Suprapubic skin (tissue), 4 donors: Measurements from ENCODE around the gene DDIT3. TPM values are rescaled to one million over a fixed set of nuclear protein-coding genes. Genes with fewer than 3 reads are reported as not detected.

ENCODE experiments used
- DNase-seq, 2 donors: peaks; one replicate each; pipeline ENCODE4 v3.0.0-alpha.2; 2019; ENCODE audit warnings: low spot score in 2 of 2
- H3K27ac ChIP-seq: fragments of 200-600 bp; sonication (generic); one replicate; pipeline ENCODE4 v1.5.1; 2019
- H3K27me3 ChIP-seq: fragments of 200-600 bp; sonication (generic); one replicate; pipeline ENCODE4 v1.5.1; 2019
- H3K36me3 ChIP-seq: fragments of 200-600 bp; sonication (generic); one replicate; pipeline ENCODE4 v1.5.1; 2019
- H3K4me1 ChIP-seq: fragments of 200-600 bp; sonication (generic); one replicate; pipeline ENCODE4 v1.5.1; 2019
- H3K4me3 ChIP-seq: fragments of 200-600 bp; sonication (generic); one replicate; pipeline ENCODE4 v1.5.1; 2019; ENCODE audit warnings: mild to moderate bottlenecking
- H3K9me3 ChIP-seq: fragments of 200-600 bp; sonication (generic); one replicate; pipeline ENCODE4 v1.5.1; 2019
- CTCF ChIP-seq, 2 donors: fragments of 200-600 bp in 1 of 2; fragments of 450-650 bp in 1 of 2; sonication (generic) in 1 of 2; IDR thresholded peaks; one replicate each; pipeline ENCODE4 v1.5.1; 2016 to 2019; ENCODE audit warnings: antibody characterized with exemption in 2 of 2, mild to moderate bottlenecking in 1 of 2, moderate library complexity in 1 of 2
- EP300 ChIP-seq: sonication (generic); formaldehyde crosslinking; IDR thresholded peaks from one replicate; pipeline ENCODE4 v1.6.1; 2017; ENCODE audit warnings: antibody characterized with exemption
- POLR2A ChIP-seq, 2 donors: fragments of 450-650 bp; IDR thresholded peaks; one replicate each; pipeline ENCODE4 v1.6.1; 2017; ENCODE audit warnings: antibody characterized with exemption in 2 of 2, mild to moderate bottlenecking in 2 of 2, moderate library complexity in 2 of 2
- POLR2AphosphoS5 ChIP-seq, 3 donors: sonication (generic); formaldehyde crosslinking; IDR thresholded peaks; one replicate each; pipeline ENCODE4 v1.6.1; 2017; ENCODE audit warnings: antibody characterized with exemption in 3 of 3
- WGBS: methylation state at CpG from one replicate; pipeline ENCODE4 v1.1.5; 2018; 5-methylcytosine and 5-hydroxymethylcytosine counted together
- total RNA-seq, 4 donors: library from RNA; depleted of rRNA; stranded (reverse); fragments of >200 nt; gene quantifications; one replicate each; pipeline ENCODE4 v1.1.0, GENCODE V29; 2016

DDIT3 gene
- total RNA-seq, 4 donors from 2014 or later = 8.1 to 33.6 (median 14.4) TPM

GRCh38 chr12:57472391-57472790 is 47.9 kb downstream of the DDIT3 start:
- H3K27me3 ChIP-seq = peaks cover 42% of the 10 kb centered on the region
- H3K4me3 ChIP-seq = no peak overlapping the region
- WGBS = 85% methylated on average over 3 of the region's 3 CpGs

GRCh38 chr12:57471661-57472060 is 48.7 kb downstream of the DDIT3 start:
- TF ChIP-seq EP300 (no peak), POLR2A (IDR thresholded peaks at IDR 0.05) (no peak), POLR2AphosphoS5 (IDR thresholded peaks at IDR 0.05) (no peak), CTCF (IDR thresholded peaks at IDR 0.05) (no peak)
- Histone ChIP-seq H3K4me1 (peaks cover 17% of the 10 kb centered on the region), H3K27me3 (peaks cover 39% of the 10 kb centered on the region), H3K4me3 (no peak overlapping the region), H3K9me3 (no peaks in the 10 kb centered on the region), H3K27ac (no peak overlapping the region), H3K36me3 (peaks cover 5% of the 10 kb centered on the region)
- DNase-seq = no peak
- WGBS = 84% methylated on average over 3 of the region's 3 CpGs

More at GRCh38 chr12:57472391-57472790, 47.9 kb downstream of the DDIT3 start:
- H3K27ac ChIP-seq = no peak overlapping the region
- H3K9me3 ChIP-seq = no peaks in the 10 kb centered on the region
- TF ChIP-seq EP300 = no peak
- TF ChIP-seq POLR2A (IDR thresholded peaks at IDR 0.05) = no peak
- TF ChIP-seq POLR2AphosphoS5 (IDR thresholded peaks at IDR 0.05) = no peak
- TF ChIP-seq CTCF (IDR thresholded peaks at IDR 0.05) = no peak
- H3K36me3 ChIP-seq = peaks cover 5% of the 10 kb centered on the region
- no peak for DNase-seq
- H3K4me1 ChIP-seq = peaks cover 17% of the 10 kb centered on the region

GRCh38 chr12:57470970-57471656 is 49.2 kb downstream of the DDIT3 start:
- Histone ChIP-seq H3K36me3 (peaks cover 5% of the 10 kb centered on the region), H3K27me3 (peaks cover 33% of the 10 kb centered on the region), H3K4me1 (peaks cover 14% of the 10 kb centered on the region), H3K9me3 (no peaks in the 10 kb centered on the region), H3K27ac (no peak overlapping the region), H3K4me3 (no peak overlapping the region)
- WGBS = 100% methylated on average over 3 of the region's 4 CpGs
- DNase-seq = no peak
- TF ChIP-seq POLR2AphosphoS5 (IDR thresholded peaks at IDR 0.05) (no peak), CTCF (IDR thresholded peaks at IDR 0.05) (no peak), POLR2A (IDR thresholded peaks at IDR 0.05) (no peak), EP300 (no peak)

GRCh38 chr12:57470286-57470969 is 49.9 kb downstream of the DDIT3 start:
- Histone ChIP-seq H3K27ac (no peak overlapping the region), H3K36me3 (peaks cover 5% of the 10 kb centered on the region), H3K4me3 (no peak overlapping the region), H3K9me3 (no peaks in the 10 kb centered on the region), H3K27me3 (peaks cover 26% of the 10 kb centered on the region), H3K4me1 (peaks cover 7% of the 10 kb centered on the region)
- WGBS = 98% methylated on average over 10 of the region's 14 CpGs
- no peak for TF ChIP-seq POLR2A (IDR thresholded peaks at IDR 0.05)
- TF ChIP-seq EP300 = no peak
- no peak for TF ChIP-seq POLR2AphosphoS5 (IDR thresholded peaks at IDR 0.05)
- no peak for TF ChIP-seq CTCF (IDR thresholded peaks at IDR 0.05)
- DNase-seq = no peak
